ENCODE measurements around the gene PSD2. TPM values are rescaled to one million over a fixed set of nuclear protein-coding genes. Genes with fewer than 3 reads are reported as not detected.

PSD2 gene
- total RNA-seq, 1 donor from 2014 or later = 0.14 TPM

DNA sequence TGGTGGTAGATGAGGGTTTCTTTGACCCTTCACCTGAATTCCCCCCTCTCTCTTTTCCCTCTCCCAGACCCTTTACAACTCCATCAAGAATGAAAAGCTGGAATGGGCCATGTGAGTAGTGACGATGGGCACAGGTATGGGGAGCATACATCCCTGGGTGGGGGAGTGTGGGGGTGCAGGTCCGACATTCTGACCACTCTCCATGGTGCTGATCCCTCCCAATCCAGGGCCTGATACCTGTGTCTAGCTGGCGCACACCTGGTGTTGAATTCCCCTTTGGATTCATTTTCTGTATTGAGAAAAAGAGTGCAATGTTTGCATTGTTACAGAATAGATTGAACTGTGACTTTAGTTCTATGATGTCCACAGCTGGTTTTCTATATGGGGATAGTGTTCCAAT lies 40.0 kb downstream of the PSD2 start:
- TF ChIP-seq, protein P1, sequence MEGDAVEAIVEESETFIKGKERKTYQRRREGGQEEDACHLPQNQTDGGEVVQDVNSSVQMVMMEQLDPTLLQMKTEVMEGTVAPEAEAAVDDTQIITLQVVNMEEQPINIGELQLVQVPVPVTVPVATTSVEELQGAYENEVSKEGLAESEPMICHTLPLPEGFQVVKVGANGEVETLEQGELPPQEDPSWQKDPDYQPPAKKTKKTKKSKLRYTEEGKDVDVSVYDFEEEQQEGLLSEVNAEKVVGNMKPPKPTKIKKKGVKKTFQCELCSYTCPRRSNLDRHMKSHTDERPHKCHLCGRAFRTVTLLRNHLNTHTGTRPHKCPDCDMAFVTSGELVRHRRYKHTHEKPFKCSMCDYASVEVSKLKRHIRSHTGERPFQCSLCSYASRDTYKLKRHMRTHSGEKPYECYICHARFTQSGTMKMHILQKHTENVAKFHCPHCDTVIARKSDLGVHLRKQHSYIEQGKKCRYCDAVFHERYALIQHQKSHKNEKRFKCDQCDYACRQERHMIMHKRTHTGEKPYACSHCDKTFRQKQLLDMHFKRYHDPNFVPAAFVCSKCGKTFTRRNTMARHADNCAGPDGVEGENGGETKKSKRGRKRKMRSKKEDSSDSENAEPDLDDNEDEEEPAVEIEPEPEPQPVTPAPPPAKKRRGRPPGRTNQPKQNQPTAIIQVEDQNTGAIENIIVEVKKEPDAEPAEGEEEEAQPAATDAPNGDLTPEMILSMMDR (IDR thresholded peaks at IDR 0.05; ENCODE audit: unreplicated experiment) = no peak
- H3K9me3 Mint-ChIP-seq (ENCODE audit: low read depth) = no peaks in the 10 kb centered on the region
- H3K4me1 Mint-ChIP-seq (ENCODE audit: low read depth) = no peaks in the 10 kb centered on the region
- no peak overlapping the region for H3K4me3 Mint-ChIP-seq (ENCODE audit: low read depth)
- H3K36me3 Mint-ChIP-seq (ENCODE audit: insufficient read depth) = no peaks in the 10 kb centered on the region
- H3K27ac Mint-ChIP-seq = no peak overlapping the region
- H3K27me3 Mint-ChIP-seq = peaks cover 64% of the 10 kb centered on the region
- no peak for DNase-seq (ENCODE audit: low spot score, unreplicated experiment)

DNA sequence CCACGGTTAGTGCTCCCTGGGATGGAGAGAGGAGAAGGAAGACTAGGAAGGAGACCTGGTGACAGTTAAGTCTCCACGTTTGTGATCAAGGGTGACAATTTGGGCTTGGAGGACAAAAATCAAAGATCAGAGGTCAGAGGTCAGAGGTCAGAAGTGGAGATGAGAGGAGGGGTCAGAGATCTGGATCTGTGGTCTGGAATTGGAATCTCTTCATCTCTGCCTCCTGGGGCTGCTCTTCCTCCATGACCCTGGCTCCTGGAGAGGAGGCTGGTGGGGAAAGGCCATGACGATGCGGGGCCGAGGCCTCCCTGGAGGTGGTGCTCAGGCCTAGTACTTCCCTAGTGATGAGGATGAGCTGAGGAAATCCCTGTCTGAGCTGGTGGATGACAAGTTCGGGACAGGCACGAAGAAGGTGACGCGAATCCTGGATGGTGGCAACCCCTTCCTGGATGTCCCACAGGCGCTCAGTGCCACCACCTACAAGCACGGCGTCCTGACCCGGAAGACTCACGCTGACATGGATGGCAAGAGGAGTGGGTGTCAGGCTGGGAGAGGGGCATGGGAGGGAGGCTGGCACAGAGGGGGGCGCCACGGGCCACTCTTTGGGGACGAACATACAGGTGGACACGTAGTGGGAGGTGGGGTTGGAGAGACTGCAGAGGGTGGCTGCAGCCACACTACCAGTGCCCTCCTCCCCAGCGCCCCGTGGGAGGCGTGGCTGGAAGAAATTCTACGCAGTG lies 41.0 kb downstream of the PSD2 start:
- TF ChIP-seq, protein P1 (IDR thresholded peaks at IDR 0.05; ENCODE audit: unreplicated experiment) = no peak
- peaks cover 63% of the 10 kb centered on the region for H3K27me3 Mint-ChIP-seq
- H3K36me3 Mint-ChIP-seq (ENCODE audit: insufficient read depth) = no peaks in the 10 kb centered on the region
- H3K27ac Mint-ChIP-seq = no peak overlapping the region
- no peak overlapping the region for H3K4me3 Mint-ChIP-seq (ENCODE audit: low read depth)
- no peaks in the 10 kb centered on the region for H3K9me3 Mint-ChIP-seq (ENCODE audit: low read depth)
- no peak for DNase-seq (ENCODE audit: low spot score, unreplicated experiment)
- H3K4me1 Mint-ChIP-seq (ENCODE audit: low read depth) = no peaks in the 10 kb centered on the region

GRCh38 chr5:139837711-139838380 lies 42.2 kb downstream of the PSD2 start:
- Mint-ChIP-seq H3K4me1 (ENCODE audit: low read depth) (no peaks in the 10 kb centered on the region), H3K9me3 (ENCODE audit: low read depth) (no peaks in the 10 kb centered on the region), H3K27me3 (peaks cover 61% of the 10 kb centered on the region), H3K4me3 (ENCODE audit: low read depth) (no peak overlapping the region), H3K27ac (no peak overlapping the region), H3K36me3 (ENCODE audit: insufficient read depth) (no peaks in the 10 kb centered on the region)
- no peak for DNase-seq (ENCODE audit: low spot score, unreplicated experiment)
- TF ChIP-seq, protein P1 (IDR thresholded peaks at IDR 0.05; ENCODE audit: unreplicated experiment) = no peak

DNA sequence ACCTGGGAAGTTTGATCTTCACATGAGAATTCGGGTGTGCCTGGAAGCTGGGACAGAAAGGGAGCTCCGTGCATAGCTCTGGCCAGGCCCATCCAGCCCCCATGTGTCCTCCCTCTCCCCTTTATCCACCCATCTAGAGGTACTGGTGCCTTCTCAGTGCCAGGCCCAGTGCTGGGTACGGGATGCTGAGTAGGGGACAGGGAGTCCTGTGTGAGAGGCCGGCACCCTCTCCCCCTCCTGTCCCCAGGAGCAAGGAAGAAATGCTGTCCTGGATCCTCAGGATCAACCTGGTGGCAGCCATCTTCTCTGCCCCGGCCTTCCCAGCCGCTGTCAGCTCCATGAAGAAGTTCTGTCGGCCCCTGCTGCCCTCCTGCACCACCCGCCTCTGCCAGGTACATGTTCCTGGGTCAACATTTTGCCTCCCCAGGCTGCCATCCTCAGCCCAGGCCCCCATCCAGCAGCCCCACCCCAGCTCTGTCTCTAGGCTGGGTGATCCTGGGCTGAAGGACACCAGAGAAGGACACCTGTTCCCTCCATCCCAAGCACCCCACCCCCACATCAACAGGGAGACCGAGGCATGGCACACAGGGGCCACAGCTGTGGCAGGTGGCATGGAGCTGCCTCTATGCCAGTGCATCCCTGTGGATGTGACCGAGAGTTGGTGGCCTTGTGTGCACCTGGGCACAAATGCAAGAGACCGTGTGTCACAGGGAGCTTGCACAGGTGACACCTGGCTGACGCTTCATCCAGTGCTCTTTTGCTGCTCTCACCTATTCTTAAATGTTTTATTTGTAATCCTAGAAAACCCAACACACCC lies 43.0 kb downstream of the PSD2 start:
- TF ChIP-seq, protein P1 (IDR thresholded peaks at IDR 0.05; ENCODE audit: unreplicated experiment) = no peak
- no peak for DNase-seq (ENCODE audit: low spot score, unreplicated experiment)
- Mint-ChIP-seq H3K27me3 (peaks cover 61% of the 10 kb centered on the region), H3K9me3 (ENCODE audit: low read depth) (no peaks in the 10 kb centered on the region), H3K4me1 (ENCODE audit: low read depth) (no peaks in the 10 kb centered on the region), H3K36me3 (ENCODE audit: insufficient read depth) (no peaks in the 10 kb centered on the region), H3K4me3 (ENCODE audit: low read depth) (no peak overlapping the region), H3K27ac (no peak overlapping the region)

DNA sequence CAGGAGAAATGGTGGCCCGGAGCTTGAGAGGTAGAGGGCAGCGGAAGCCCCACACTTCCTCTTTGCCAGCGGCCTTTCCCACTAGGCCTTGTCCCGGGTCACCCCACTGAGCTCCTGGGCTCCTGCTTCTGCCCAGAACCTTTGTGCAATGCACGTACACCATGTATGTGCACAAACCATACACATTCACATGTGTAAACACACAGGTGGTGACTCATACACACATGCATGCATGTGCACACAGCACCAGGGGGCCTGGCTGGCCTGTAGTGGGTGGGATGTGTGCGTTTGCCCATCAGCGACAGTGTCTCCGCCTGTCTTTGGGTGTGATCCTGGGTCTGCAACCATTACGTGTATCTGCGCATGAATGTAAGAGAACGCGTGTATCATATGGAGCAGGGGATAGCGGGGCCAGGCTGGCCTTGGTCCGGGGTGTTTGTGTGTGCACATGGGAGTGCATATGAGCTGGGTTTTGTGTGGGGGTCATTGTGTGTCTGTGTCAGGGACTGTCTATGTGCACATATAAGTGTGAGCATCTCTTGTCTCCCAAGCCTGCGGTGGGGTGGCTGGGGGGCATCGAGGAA lies 43.7 kb downstream of the PSD2 start:
- Mint-ChIP-seq H3K36me3 (ENCODE audit: insufficient read depth) (no peaks in the 10 kb centered on the region), H3K4me3 (ENCODE audit: low read depth) (no peak overlapping the region)

More for the DNA sequence above, 43.7 kb downstream of the PSD2 start:
- H3K27ac Mint-ChIP-seq = no peak overlapping the region
- TF ChIP-seq, protein P1 (IDR thresholded peaks at IDR 0.05; ENCODE audit: unreplicated experiment) = no peak
- DNase-seq (ENCODE audit: low spot score, unreplicated experiment) = no peak
- no peaks in the 10 kb centered on the region for H3K4me1 Mint-ChIP-seq (ENCODE audit: low read depth)
- H3K27me3 Mint-ChIP-seq = peaks cover 58% of the 10 kb centered on the region
- H3K9me3 Mint-ChIP-seq (ENCODE audit: low read depth) = no peaks in the 10 kb centered on the region
